NCI-H146 treated with DMSO at 0.1 percent for 48 hours (cell line): ENCODE data around the gene ZBTB26.

Source experiments
- DNase-seq: peaks from one replicate; lab custom pipeline; 2025; ENCODE audit not compliant: unreplicated experiment; lab: John Stamatoyannopoulos, UW

ZBTB26 gene

GRCh38 chr9:122931226-122932121 lies at the start of gene ZBTB26:
TSS of gene ZBTB26 (minus strand) at chr9:122931512. CDS start at chr9:122919934, 11,578 bp downstream.
- peak; percentile 73 for DNase-seq

- DNase-seq, result no peak
These were observed 47.3 kb upstream of the ZBTB26 start for GRCh38 chr9:122978601-122979000.

- no peak for DNase-seq
These were observed 43.9 kb upstream of the ZBTB26 start for GRCh38 chr9:122975196-122975595.

- no peak for DNase-seq
These were observed 29.8 kb upstream of the ZBTB26 start for GRCh38 chr9:122961139-122961538.

GRCh38 chr9:122955961-122956360 lies 24.6 kb upstream of the ZBTB26 start:
- no peak for DNase-seq

- no peak for DNase-seq
These were observed 23.0 kb upstream of the ZBTB26 start for GRCh38 chr9:122954253-122954691.

- no peak for DNase-seq
These were observed 19.7 kb upstream of the ZBTB26 start for GRCh38 chr9:122951056-122951455.

GRCh38 chr9:122950263-122950662 lies 19.0 kb upstream of the ZBTB26 start:
- no peak for DNase-seq

GRCh38 chr9:122949696-122950095 lies 18.4 kb upstream of the ZBTB26 start:
- DNase-seq, result no peak

GRCh38 chr9:122948313-122948712 lies 17.0 kb upstream of the ZBTB26 start:
- DNase-seq, result no peak

GRCh38 chr9:122946461-122947005 lies 15.2 kb upstream of the ZBTB26 start:
- no peak for DNase-seq

- no peak for DNase-seq
These were observed 13.9 kb upstream of the ZBTB26 start for GRCh38 chr9:122944960-122945888.

- DNase-seq, result no peak
These were observed 10.4 kb upstream of the ZBTB26 start for GRCh38 chr9:122941582-122942234.

- DNase-seq, result peak; percentile 87
These were observed 9.7 kb upstream of the ZBTB26 start, which contains the start of gene RABGAP1 for GRCh38 chr9:122940749-122941581. TSS of gene RABGAP1 (plus strand) at chr9:122941020. CDS start at chr9:122957060, 16,040 bp downstream.

- DNase-seq, result no peak
These were observed 9.1 kb upstream of the ZBTB26 start for GRCh38 chr9:122940454-122940748.

GRCh38 chr9:122939601-122940000 lies 8.3 kb upstream of the ZBTB26 start:
- no peak for DNase-seq

GRCh38 chr9:122936883-122937282 lies 5.6 kb upstream of the ZBTB26 start:
- DNase-seq, result no peak

GRCh38 chr9:122936464-122936863 lies 5.2 kb upstream of the ZBTB26 start:
- no peak for DNase-seq

GRCh38 chr9:122930541-122931225 lies 629 bp downstream of the ZBTB26 start:
- no peak for DNase-seq
